Limb (tissue), 2 donors: ENCODE measurements around the gene CAMK2G.
"Not testable (repeated sequence)": the region's sequence is repeated elsewhere in the genome, so short reads cannot be mapped to it uniquely, and the experiment has no call there.

Source experiments
- DNase-seq, 2 donors: peaks; one replicate each; pipeline ENCODE4 v3.0.0-alpha.2; 2016; ENCODE audit errors: extremely low spot score in 2 of 2

CAMK2G gene

DNA sequence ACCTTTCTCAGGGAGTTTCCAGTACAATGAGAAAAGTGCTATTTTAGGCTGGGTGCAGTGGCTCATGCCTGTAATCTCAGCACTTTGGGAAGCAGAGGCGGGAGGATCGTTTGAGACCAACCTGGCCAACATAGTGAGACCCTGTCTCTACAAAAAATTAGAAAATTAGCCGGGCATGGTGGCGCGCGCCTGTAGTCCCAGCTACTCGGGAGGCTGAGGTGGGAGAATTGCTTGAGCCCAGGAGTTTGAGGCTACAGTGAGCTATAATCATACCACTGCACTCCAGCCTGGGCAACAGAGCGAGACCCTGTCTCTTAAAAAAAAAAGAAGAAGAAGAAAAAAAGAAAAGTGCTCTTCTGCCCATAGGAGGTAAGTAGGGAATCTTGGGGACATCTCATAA, 78.3 kb downstream of the CAMK2G start:
- DNase-seq: not testable (repeated sequence)

DNA sequence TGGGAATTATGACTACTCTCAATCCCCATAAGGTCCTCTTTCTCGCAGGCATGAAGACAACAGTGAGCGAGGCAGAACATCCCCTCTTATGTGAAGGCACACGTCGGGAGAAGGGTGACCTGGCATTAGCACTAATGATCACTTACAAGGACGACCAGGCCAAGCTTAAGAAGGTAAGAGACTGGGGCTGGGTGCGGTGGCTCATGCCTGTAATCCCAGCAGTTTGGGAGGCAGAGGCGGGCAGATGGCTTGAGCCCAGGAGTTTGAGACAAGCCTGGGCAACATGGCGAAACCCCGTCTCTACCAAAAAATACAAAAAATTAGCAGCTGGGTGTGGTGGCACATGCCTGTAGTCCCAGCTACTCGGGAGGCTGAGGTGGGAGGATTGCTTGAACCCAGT, 78.9 kb downstream of the CAMK2G start:
- DNase-seq: not testable (repeated sequence)

DNA sequence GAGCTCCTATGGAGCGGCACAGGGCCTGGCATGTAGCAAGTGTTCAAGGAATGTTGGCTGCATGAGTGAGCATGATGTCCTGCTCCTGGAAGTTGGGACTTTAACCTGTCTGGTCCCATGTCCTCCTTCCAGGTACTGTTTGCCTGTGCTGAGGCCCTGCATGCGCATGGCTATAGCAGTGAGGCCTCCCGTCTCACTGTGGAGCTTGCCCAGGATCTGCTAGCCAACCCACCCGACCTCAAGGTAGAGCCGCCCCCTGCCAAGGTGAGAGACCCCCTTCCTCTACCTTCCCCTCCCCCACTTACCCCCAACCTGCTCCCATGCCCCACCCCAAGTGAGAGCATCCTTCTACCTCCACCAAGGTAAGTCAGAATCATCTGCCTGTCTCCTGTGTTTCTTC, 80.9 kb downstream of the CAMK2G start:
- no peak for DNase-seq

DNA sequence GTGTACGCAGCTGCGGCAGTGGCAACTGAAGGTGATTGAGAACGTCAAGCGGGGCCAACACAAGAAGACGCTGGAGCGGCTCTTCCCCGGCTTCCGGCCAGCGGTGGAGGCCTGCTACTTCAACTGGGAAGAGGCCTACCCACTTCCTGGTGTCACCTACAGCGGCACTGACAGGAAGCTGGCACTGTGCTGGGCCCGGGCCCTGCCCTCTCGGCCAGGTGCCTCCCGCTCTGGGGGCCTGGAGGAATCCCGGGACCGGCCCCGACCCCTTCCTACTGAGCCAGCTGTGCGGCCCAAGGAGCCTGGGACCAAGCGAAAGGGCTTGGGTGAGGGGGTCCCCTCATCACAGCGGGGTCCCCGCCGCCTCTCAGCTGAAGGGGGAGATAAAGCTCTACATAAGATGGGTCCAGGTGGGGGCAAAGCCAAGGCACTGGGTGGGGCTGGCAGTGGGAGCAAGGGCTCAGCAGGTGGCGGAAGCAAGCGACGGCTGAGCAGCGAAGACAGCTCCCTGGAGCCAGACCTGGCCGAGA, 82.4 kb downstream of the CAMK2G start:
- no peak for DNase-seq

DNA sequence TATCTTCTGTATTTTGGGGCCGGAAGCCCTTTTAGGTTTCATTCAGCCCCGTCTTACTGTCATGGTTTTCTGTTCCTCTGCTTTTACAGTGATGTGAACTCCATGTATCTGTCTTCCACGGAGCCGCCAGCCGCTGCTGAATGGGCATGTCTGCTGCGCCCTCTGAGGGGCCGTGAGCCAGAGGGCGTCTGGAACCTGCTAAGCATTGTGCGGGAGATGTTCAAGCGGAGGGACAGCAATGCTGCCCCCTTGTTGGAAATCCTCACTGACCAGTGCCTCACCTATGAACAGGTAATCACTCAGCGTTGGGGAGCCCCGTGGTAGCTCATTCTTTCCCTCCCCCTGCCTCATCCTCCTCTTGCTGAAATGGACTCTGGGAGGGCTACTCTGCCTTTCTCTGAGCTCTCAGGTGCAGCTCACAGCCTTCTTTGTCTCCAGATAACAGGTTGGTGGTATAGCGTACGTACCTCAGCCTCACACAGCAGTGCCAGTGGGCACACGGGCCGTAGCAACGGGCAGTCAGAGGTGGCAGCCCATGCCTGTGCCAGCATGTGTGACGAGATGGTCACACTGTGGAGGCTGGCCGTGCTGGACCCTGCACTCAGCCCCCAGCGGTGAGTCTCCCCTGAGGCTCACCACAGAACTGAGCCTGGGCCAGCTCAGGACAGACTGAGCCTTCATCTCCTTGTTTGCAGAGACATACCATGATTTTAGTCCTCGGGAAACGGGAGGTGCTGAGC, 83.3 kb downstream of the CAMK2G start:
- DNase-seq: no peak

DNA sequence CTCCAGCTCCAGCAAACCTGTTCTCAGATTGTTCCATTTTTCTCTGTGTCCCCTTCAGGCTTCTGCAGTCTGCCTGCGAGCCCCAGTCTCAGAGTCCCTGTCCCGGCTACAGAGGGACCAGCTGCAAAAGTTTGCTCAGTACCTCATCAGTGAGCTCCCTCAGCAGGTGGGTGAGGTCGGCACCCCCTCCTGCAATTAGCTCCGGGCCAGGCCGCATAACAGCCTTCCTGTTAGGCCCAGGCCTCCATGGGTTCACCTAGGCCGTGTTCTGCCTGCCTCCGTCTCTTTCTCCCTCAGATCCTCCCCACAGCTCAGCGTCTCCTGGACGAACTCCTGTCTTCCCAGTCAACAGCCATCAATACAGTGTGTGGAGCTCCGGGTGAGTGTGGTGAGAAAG, 84.7 kb downstream of the CAMK2G start:
- no peak for DNase-seq

DNA sequence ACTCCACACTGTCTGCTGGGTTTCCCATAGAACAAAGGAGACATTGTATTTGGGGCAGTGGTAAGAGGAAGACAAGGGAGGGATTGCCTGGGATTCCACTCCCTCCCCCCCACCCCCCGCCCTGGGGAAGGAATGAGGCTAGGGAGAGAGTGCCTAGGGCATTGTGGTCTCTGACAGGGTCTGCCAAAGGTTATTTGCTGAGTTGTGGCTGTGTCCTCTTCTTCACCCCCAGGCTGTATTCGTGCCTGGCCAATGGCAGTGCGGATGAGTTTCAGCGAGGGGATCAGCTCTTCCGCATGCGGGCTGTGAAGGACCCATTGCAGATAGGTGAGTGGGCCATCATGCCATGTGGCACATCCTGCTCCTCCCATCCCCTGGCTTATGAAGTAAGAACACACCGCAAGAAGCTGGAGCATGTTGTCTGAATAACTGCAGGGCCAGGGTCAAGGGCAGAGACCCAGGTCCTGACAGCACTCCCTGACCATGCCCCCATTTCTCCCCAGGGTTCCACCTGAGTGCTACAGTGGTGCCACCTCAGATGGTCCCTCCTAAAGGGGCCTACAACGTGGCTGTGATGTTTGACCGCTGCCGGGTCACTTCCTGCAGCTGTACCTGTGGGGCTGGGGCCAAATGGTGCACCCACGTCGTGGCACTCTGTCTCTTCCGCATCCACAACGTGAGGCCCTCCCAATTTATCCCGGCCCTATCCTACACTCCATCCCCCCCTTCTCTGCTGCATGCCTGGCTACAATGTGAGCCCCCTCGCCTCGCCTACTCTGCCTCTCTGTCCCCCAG, 85.3 kb downstream of the CAMK2G start:
- DNase-seq: no peak

DNA sequence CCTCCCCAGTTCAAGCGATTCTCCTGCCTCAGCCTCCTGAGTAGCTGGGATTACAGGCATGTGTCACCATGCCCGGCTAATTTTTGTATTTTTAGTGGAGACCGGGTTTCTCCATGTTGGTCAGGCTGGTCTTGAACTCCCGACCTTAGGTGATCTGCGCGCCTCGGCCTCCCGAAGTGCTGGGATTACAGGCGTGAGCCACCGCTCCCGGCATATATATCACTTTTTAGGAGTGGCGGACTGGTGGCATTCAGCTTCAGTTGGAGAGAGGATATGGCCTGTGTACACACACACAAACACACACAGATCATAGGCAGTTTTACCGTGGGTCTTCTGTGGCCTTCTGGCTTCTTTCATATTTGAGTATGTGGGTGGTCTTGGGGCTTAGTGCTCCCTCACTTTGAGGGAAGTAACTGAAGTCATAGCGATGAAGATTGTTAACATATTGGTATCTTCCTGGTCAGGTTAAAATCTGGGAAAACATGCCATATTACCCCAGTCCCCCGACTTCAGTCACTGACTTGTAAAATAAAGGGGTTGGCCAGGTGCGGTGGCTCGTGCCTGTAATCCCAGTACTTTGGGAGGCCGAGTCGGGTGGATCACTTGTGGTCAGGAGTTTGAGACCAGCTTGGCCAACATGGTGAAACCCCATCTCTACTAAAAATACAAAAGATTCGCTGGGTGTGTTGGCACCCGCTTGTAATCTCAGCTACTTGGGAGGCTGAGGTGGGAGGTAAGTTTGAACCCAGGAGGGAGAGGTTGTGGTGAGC, 87.1 kb downstream of the CAMK2G start:
- DNase-seq: not testable (repeated sequence)

DNA sequence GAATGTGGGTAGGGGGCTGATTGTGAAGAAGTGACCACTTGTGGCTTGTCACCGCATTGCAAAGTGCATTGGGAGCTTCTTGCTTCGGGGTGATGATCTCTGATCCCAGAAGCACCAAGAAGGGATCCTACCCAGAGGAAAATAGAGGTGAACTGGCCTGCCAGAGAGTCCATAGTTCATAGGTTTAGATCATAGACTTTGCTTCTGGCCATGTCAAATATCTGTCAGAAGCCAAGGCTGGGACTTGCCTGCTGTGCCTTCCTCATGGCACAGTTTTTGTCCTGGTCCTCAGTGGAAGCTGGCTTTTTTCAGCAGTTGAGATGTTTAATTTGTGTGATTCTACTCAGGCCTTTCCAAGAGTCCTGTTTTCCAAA, 87.9 kb downstream of the CAMK2G start:
- DNase-seq: no peak

DNA sequence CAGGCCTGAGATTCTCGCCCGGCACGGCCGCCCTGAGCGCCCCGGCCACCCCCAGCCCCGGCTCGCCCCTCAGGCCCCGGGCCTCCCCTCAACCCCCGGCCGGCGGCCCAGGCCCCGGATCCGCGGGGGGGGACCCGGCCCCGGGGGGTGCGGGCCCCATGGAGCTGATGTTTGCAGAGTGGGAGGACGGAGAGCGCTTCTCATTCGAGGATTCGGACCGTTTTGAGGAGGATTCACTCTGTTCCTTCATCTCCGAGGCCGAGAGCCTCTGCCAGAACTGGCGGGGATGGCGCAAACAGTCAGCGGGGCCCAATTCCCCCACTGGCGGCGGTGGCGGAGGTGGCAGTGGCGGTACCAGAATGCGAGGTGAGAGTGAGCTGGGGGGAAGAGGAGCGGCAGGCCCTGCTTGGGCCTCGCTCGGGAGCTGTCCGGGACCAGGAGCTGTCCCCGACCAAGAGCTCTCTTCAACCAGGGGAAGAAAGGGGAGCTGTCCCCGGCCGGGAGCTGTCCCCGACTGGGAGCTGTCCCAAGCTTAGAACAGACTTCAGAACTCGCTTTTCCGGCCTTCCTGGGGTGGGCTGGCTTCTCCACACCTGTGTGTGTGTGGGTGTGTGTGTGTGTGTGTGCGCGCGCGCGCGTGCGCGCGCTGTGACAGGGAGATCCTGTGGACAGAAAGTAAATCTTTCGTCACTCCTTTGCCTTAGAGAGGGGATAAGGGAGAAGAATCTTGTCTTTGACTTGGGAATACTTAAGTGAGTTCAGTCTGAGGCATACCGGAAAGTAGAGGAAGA, 88.4 kb downstream of the CAMK2G start:
- DNase-seq: no peak

DNA sequence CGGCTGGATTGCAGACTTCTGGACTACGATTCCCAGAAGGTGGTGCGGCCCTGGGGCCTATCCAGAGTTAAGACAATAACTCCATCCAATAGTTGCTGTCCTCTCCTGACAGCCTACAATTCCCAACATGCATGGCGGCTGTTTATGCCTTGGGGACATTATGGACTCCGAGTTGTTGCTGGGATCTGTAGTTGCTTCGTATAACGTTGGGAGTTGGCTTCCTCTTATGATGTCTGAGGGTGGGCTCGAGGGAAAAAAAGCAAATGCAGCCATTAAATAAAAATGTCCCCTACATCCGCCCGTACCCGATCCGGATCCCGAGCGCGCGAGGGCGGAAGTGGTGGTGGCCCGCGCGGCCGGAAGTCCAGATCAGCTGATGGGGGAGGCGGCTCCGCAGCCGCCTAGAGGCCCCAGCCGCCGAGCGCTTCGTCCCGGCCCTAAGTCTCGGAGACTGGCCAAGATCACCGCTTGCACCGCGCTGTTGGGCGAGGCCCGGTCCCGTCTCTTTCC, 89.1 kb downstream of the CAMK2G start, which contains the start of gene ZSWIM8:
TSS of gene ZSWIM8 (plus strand) at position 396 of the 510 bp plus-strand sequence. CDS start 273 bp downstream, outside the sequence.
- peak; percentile 92 to 95 for DNase-seq

DNA sequence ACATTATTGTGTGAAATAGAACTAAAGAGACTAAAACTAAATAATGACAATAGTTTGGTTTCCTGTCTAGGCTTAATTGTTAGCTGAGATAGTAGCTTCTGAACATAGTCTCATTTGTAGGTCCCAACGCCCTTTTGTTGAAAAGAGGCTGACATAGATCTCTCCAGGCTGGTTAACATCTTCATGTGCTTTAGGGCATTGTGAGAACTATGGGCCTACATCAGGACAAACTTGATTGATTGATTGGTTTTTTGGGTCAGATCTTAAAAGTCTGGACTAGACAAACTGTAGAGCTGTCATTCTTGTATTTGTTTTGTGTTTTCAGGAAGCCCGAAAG, 91.6 kb downstream of the CAMK2G start:
- DNase-seq: no peak

DNA sequence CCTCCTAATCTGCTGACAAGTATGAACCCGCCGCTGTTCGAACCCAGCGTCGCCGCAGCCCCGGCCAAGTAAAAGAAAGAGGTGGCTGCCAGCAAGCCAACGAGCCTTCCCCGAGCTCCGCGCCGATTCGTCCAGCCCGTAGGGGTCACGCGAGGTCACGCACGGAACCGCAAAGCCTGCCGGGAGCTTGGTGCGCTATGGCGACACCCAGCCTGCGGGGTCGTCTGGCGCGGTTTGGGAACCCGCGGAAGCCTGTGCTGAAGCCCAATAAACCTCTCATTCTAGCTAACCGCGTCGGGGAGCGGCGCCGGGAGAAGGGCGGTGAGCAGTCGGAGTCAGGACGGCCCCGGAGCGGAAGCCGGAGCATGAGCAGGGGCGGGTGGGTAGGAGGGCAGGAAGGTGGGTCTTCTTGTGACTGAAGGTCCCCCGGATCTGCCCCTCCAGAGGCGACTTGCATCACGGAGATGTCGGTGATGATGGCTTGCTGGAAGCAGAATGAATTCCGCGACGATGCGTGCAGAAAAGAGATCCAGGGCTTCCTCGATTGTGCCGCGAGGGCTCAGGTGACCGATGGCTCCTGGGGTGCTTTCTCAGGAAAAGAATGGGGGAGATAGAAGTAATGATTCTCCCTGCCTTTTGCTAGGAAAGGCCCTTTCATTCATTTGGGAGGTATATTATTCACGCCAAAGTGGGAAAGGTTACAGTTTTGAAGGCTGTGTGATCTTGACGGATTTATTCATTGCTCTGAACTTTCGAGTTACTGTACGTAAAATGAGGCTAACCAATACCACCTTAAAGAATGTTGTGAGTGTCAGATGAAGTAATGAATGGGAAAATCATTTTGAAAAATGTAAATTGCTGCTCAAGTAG, 92.2 kb downstream of the CAMK2G start, which contains the start of gene CHCHD1:
TSS of gene CHCHD1 (plus strand) at position 170 of the 870 bp plus-strand sequence. CDS start at position 198, 28 bp downstream.
- DNase-seq: peak; percentile 90 to 95

DNA sequence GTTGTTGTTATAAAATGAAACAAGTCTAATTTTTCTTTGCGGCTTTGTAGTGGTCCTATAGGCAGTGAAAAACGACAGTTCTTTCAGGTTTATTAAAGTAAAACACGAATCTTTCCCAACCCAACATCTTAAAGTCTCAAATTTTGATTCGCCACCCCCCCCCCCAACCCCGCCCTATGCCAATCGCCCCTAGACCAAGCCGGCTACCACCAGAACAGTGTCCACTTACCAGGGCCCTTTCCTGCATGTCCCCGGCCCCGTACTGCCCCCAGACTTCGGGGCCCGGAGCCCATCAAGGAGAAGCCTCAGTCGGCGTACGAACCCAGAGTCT, 92.8 kb downstream of the CAMK2G start:
- DNase-seq: no peak

DNA sequence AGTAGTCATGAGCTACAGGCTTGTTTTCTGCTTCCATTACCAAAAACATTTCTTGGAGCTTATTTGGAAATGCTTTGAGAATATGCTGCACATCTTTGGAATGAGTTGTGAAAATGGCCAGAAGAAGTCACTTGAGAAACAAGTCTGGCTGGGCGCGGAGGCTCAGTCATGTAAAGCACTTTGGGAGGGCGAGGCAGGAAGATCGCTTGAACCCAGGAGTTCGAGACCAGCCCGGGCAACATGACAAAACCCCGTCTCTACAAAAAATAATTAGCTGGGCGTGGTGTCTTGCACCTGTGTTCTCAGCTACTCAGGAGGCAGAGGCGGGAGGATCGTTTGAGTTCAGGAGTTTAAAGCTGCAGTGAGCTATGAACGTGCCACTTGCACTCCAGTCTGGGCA, 93.4 kb downstream of the CAMK2G start:
- no peak for DNase-seq

DNA sequence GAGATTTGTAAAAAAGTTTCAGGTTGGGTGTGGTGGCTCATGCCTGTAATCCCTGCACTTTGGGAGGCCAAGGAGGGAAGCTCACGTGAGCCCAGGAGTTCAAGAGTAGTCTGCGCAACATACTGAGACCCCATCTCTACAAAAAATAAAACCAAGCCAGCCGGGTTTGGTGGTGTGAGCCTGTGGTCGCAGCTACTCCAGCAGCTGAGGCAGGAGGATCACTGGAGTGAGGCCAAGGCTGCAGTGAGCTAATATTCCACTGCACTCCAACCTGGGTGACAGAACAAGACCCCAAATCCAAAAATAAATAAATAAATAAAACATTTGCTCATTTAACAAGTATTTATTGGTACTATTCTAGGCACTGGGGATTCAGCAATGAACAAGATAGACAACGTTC, 94.1 kb downstream of the CAMK2G start:
- no peak for DNase-seq

DNA sequence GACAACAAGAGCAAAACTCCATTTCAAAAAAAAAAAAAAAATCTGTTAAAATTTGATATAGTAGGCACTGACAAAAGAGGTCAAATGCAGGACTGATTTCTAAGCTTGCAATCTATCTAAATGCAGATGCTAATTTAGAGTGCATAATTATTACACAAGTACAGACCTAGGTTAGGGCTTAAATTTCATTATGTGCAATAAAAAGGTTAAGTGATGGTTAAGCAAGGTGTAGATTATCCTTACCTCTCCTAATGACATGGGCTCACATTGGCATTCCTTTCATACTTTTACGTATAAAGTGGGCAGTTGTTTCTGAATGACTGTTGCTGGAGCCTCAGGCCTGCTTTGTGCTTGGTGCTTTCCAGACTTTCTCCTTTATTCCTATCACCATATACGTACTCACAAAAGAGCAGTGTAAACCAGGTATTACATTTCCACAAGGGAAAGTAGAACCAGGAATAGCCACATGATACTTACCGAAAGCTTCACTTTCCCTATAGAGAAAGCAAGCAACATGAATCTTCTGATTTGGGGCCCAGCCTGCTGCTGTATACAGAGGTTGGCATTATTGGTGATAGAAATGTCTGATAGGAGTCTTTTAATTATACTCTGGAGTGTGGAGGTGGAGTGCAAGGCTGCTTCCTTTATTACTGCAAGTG, 94.7 kb downstream of the CAMK2G start:
- no peak for DNase-seq

DNA sequence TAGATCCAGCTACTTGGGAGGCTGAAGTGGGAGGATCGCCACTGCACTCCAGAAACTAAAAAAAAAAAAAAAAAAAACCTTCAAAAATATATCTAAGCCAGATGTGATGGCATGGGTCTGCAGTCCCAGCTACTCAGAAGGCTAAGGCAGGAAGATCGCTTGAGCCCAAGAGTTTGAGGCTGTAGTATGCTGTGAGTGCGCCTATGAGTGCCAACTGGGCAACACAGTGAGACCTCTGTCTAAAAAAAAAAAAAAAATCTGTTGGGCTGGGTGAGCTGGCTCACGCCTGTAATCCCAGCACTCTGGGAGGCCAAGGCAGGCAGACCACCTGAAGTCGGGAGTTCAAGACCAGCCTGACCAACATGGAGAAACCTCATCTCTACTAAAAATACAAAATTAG, 95.3 kb downstream of the CAMK2G start:
- DNase-seq: no peak

DNA sequence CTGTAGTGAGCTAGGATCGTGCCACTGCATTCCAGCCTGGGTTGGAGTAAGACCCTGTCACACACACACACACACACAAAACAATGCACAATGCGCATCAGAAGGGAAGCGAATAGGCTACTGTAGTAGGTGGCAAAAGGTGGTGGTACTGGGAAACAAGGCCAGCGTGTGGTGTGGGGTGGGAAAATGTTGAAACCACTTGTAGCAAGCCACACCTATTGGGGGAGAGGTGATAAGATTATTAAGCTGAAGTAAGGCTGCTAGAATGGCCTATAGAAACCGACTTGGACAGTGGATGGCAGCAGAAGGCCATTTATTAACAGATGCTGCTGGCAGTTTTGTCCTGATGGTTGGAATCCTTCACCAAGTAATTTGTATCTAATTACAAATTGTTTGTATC, 99.7 kb downstream of the CAMK2G start:
- DNase-seq: no peak
